Measurements from ENCODE around the gene CLEC4E. TPM values are rescaled to one million over a fixed set of nuclear protein-coding genes. Genes with fewer than 3 reads are reported as not detected.

Gene CLEC4E
- total and polyA plus RNA-seq, 8 donors: 1.2 to 5.1 (median 1.7) TPM; not detected in 3

- no peak overlapping the region for H3K27ac ChIP-seq
- no peak for TF ChIP-seq EP300 (IDR thresholded peaks at IDR 0.05)
- no peak for TF ChIP-seq CTCF (IDR thresholded peaks at IDR 0.05)
- no peak for TF ChIP-seq POLR2AphosphoS5 (IDR thresholded peaks at IDR 0.05)
- TF ChIP-seq POLR2A (IDR thresholded peaks at IDR 0.05): no peak
- intact Hi-C loops (cut with DNase I; ENCODE audit: low total_unique reads): no loop called here
- no peaks in the 10 kb centered on the region for H3K4me1 ChIP-seq
- no peaks in the 10 kb centered on the region for H3K36me3 ChIP-seq
- no peak overlapping the region for H3K4me3 ChIP-seq
- no peak for DNase-seq
- no peaks in the 10 kb centered on the region for H3K27me3 ChIP-seq
- 53 to 72% (median 59%) methylated on average over 2 of the region's 2 CpGs for WGBS, 5 donors
- no peaks in the 10 kb centered on the region for H3K9me3 ChIP-seq
Observed at GRCh38 chr12:8556531-8557097, 15.9 kb upstream of the CLEC4E start.

GRCh38 chr12:8554451-8555195, 13.9 kb upstream of the CLEC4E start:
- intact Hi-C loops (cut with DNase I; ENCODE audit: low total_unique reads): no loop called here
- no peaks in the 10 kb centered on the region for H3K9me3 ChIP-seq
- H3K4me3 ChIP-seq: no peak overlapping the region
- DNase-seq: no peak
- no peak for TF ChIP-seq POLR2A (IDR thresholded peaks at IDR 0.05)
- TF ChIP-seq CTCF (IDR thresholded peaks at IDR 0.05): no peak
- TF ChIP-seq POLR2AphosphoS5 (IDR thresholded peaks at IDR 0.05): no peak
- TF ChIP-seq EP300 (IDR thresholded peaks at IDR 0.05): no peak
- H3K36me3 ChIP-seq: no peaks in the 10 kb centered on the region
- no peaks in the 10 kb centered on the region for H3K4me1 ChIP-seq
- H3K27ac ChIP-seq: no peak overlapping the region
- 79 to 84% (median 82%) methylated on average over 5 of the region's 5 CpGs for WGBS, 5 donors
- H3K27me3 ChIP-seq: no peaks in the 10 kb centered on the region

GRCh38 chr12:8553088-8553627, 12.5 kb upstream of the CLEC4E start:
- Histone ChIP-seq H3K9me3 (no peaks in the 10 kb centered on the region), H3K4me1 (no peaks in the 10 kb centered on the region), H3K4me3 (no peak overlapping the region), H3K27ac (no peak overlapping the region), H3K36me3 (no peaks in the 10 kb centered on the region), H3K27me3 (no peaks in the 10 kb centered on the region)
- no peak for DNase-seq
- no peak for TF ChIP-seq EP300 (IDR thresholded peaks at IDR 0.05)
- no peak for TF ChIP-seq POLR2AphosphoS5 (IDR thresholded peaks at IDR 0.05)
- intact Hi-C loops (cut with DNase I; ENCODE audit: low total_unique reads): no loop called here
- WGBS, 5 donors: 66 to 74% (median 69%) methylated on average over 6 of the region's 6 CpGs

GRCh38 chr12:8549381-8549780, 8.7 kb upstream of the CLEC4E start:
- WGBS, 5 donors: 68 to 85% (median 76%) methylated on average over 5 of the region's 5 CpGs
- no peak overlapping the region for H3K4me3 ChIP-seq
- H3K4me1 ChIP-seq: peaks cover 0 to 2% (median 0%) of the 10 kb centered on the region in 4 donors
- no peak overlapping the region for H3K27ac ChIP-seq
- no peaks in the 10 kb centered on the region for H3K36me3 ChIP-seq
- no peak for DNase-seq
- intact Hi-C loops (cut with DNase I; ENCODE audit: low total_unique reads): no loop called here
- no peaks in the 10 kb centered on the region for H3K9me3 ChIP-seq
- TF ChIP-seq EP300 (IDR thresholded peaks at IDR 0.05) (no peak), CTCF (IDR thresholded peaks at IDR 0.05) (no peak), POLR2A (IDR thresholded peaks at IDR 0.05) (no peak), POLR2AphosphoS5 (IDR thresholded peaks at IDR 0.05) (no peak)
- no peaks in the 10 kb centered on the region for H3K27me3 ChIP-seq

Data from stomach (tissue), 9 donors.